Mucosa of descending colon (tissue), 3 donors: ENCODE data around the gene CACNA2D3. TPM values are rescaled to one million over a fixed set of nuclear protein-coding genes. Genes with fewer than 3 reads are reported as not detected.

ENCODE experiments used
- ATAC-seq: fragments of 200-7000 bp; cut with Tn5 transposase; one replicate; pipeline ENCODE4 v1.9.1; 2020; ENCODE audit warnings: mild to moderate bottlenecking, moderate library complexity
- DNase-seq, 3 donors: peaks; one replicate each; pipeline ENCODE4 v3.0.0-alpha.2; 2020
- H3K36me3 ChIP-seq: fragments of 200-600 bp; one replicate; pipeline ENCODE4 v1.8.0; 2021; ENCODE audit warnings: low read depth, mild to moderate bottlenecking
- H3K4me1 ChIP-seq: fragments of 200-600 bp; one replicate; pipeline ENCODE4 v1.8.0; 2021; ENCODE audit warnings: low read depth, mild to moderate bottlenecking
- H3K4me3 ChIP-seq: fragments of 200-600 bp; one replicate; pipeline ENCODE4 v1.8.0; 2021; ENCODE audit warnings: mild to moderate bottlenecking
- H3K9me3 ChIP-seq: fragments of 200-600 bp; one replicate; pipeline ENCODE4 v1.8.0; 2021; ENCODE audit warnings: mild to moderate bottlenecking
- CTCF ChIP-seq: fragments of 200-600 bp; IDR thresholded peaks from one replicate; pipeline ENCODE4 v1.8.0; 2022; ENCODE audit warnings: antibody characterized with exemption, mild to moderate bottlenecking
- intact Hi-C, 2 donors: fragments of 100-400 bp; cut with DNase I in 1 of 2; cut with micrococcal nuclease in 1 of 2; formaldehyde crosslinking; loops; one replicate each; pipeline versions ENCODE4 v1.11.0 to v1.11.1; 2022; cut with DNase I, micrococcal nuclease
- total RNA-seq, 3 donors: library from RNA; stranded (reverse); fragmentation: NEBNext Ultra II Directional in 2 of 3; extraction: Animal tissue kit (Norgen Biotek cat#: 25700) in 2 of 3; gene quantifications; one replicate each; pipeline versions ENCODE4 v1.2.1 to v1.2.4, GENCODE V29; 2021 to 2023
- donor health status: DM: no; HTN: no; CAD: no; lungs with moderate emphysema.
- donor health status: DM: no; HTN: no; CAD: no.
- donor health status: DM: no; HTN: yes; CAD: no.

Gene CACNA2D3
- total RNA-seq, 3 donors from 2014 or later: 0.34 to 3.5 (median 0.55) TPM

GRCh38 chr3:54123003-54123775, 837 bp downstream of the CACNA2D3 start:
- no peaks in the 10 kb centered on the region for H3K36me3 ChIP-seq
- no peaks in the 10 kb centered on the region for H3K9me3 ChIP-seq
- no peak for TF ChIP-seq CTCF
- intact Hi-C loops: no loop called here
- ATAC-seq: no peak
- H3K4me3 ChIP-seq: no peak overlapping the region
- H3K4me1 ChIP-seq: peaks cover 13% of the 10 kb centered on the region
- no peak for DNase-seq

DNA sequence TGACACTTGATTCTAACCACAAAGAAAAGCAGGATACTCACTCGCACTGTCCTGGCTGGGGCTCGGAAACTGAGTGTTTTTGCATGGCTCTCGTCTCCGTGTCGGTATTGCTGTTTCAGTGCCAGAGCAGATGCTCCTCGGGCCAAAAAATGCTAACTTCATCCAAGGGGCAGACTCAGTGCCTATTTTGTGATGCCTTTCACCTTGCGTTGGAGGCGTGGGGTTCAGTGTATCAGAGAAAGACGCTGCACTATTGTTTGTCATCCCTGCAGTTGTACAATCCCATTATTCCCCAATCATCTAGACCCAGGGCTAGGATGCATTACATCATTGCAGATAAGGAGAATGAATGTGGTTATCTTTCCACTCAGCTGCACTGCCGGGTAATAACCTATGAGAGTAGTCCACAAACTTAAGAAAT, 1.4 kb downstream of the CACNA2D3 start:
- Histone ChIP-seq H3K9me3 (no peaks in the 10 kb centered on the region), H3K4me1 (peaks cover 13% of the 10 kb centered on the region), H3K36me3 (no peaks in the 10 kb centered on the region), H3K4me3 (no peak overlapping the region)
- DNase-seq (no peak), ATAC-seq (no peak)
- intact Hi-C loops: no loop called here
- no peak for TF ChIP-seq CTCF

- no peak for ATAC-seq
These were observed 2.9 kb downstream of the CACNA2D3 start for GRCh38 chr3:54125300-54125699.

DNA sequence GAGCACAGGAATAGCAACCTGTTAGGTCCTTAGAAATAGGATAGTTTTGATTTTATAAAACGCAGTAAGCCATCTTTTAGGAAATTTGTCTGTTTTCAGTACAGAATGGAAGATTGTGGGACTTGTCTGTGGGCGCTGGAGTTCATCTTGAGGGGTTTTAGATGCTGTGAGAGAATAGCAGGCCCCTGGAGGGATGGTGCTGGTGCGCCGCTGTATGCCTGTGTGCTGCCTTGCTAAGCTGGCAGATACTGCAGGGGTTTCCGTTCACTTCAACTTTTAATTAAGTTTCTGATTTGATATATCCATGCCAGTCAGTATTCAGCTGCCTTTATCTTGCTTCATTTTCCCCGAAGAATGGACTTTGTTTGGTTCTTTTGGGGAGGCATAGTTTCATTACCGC, 4.2 kb downstream of the CACNA2D3 start:
- Histone ChIP-seq H3K9me3 (no peaks in the 10 kb centered on the region), H3K4me3 (no peak overlapping the region), H3K4me1 (peaks cover 2% of the 10 kb centered on the region), H3K36me3 (no peaks in the 10 kb centered on the region)
- TF ChIP-seq CTCF: no peak
- no peak for DNase-seq
- ATAC-seq: no peak
- intact Hi-C loops: no loop called here

More at GRCh38 chr3:54125300-54125699, 2.9 kb downstream of the CACNA2D3 start:
- intact Hi-C loops: no loop called here
- Histone ChIP-seq H3K4me3 (no peak overlapping the region), H3K4me1 (peaks cover 13% of the 10 kb centered on the region), H3K36me3 (no peaks in the 10 kb centered on the region), H3K9me3 (no peaks in the 10 kb centered on the region)
- no peak for TF ChIP-seq CTCF
- DNase-seq: no peak

GRCh38 chr3:54127499-54128056, 5.2 kb downstream of the CACNA2D3 start:
- no peaks in the 10 kb centered on the region for H3K36me3 ChIP-seq
- DNase-seq: no peak
- no peaks in the 10 kb centered on the region for H3K4me1 ChIP-seq
- intact Hi-C loops: no loop called here
- TF ChIP-seq CTCF: no peak
- H3K4me3 ChIP-seq: no peak overlapping the region
- no peak for ATAC-seq
- H3K9me3 ChIP-seq: no peaks in the 10 kb centered on the region
